ENCODE results near the gene ODAD4. TPM values are rescaled to one million over a fixed set of nuclear protein-coding genes. Genes with fewer than 3 reads are reported as not detected.

ODAD4 gene
- total RNA-seq, 1 experiment from 2014 or later: 0.15 TPM

- H3K9me2 ChIP-seq (replicated peaks; ENCODE audit: low read length): no peaks in the 10 kb centered on the region
- DNase-seq (peak; percentile 12), ATAC-seq (no peak)
- POLR2A ChIA-PET (ENCODE audit: unreplicated experiment): interaction anchor here (0.6 to 0.7 kb wide), 2 partner anchors 10 to 16 kb away, joined by 3 to 14 read pairs; no protein-coding TSS in a partner anchor
- peak overlapping the region; percentile 93 for H3K4me3 ChIP-seq (ENCODE audit: low read length)
- H3K27ac ChIP-seq (ENCODE audit: low read length): no peak overlapping the region
- H3K9me3 ChIP-seq (ENCODE audit: low read length): no peaks in the 10 kb centered on the region
- intact Hi-C loops (cut with micrococcal nuclease): no loop called here
- CTCF ChIA-PET: no interaction called here
- TF ChIP-seq EZH2phosphoT487 (IDR thresholded peaks at IDR 0.05; ENCODE audit: borderline replicate concordance, low read length) (no peak), CTCF (conservative IDR thresholded peaks at IDR 0.05; ENCODE audit: low read depth, low read length) (no peak), EZH2 (IDR thresholded peaks at IDR 0.05; ENCODE audit: low read length, unreplicated experiment) (no peak)
- peaks cover 8% of the 10 kb centered on the region; the same call in 1 of the 2 replicates for H3K36me3 ChIP-seq (ENCODE audit: low read depth, low read length)
- peaks cover 32% of the 10 kb centered on the region for H4K20me1 ChIP-seq (ENCODE audit: low read length)
- no peak overlapping the region for H2AFZ ChIP-seq (ENCODE audit: low read length)
- H3K4me2 ChIP-seq (ENCODE audit: low read length): peak overlapping the region; percentile 96
- H3K27me3 ChIP-seq (ENCODE audit: low read length): no peaks in the 10 kb centered on the region
- H3K4me1 ChIP-seq (ENCODE audit: insufficient read depth, low read length): peaks cover 34% of the 10 kb centered on the region
- no TSS peak for BruUV-seq (replicated peaks)
- no peaks in the 10 kb centered on the region for H3F3A ChIP-seq (ENCODE audit: low read length, unreplicated experiment)
- H3K9ac ChIP-seq (ENCODE audit: low read length): no peak overlapping the region; the same call in 1 of the 2 replicates
- peaks cover 66% of the 10 kb centered on the region for H3K79me2 ChIP-seq (ENCODE audit: low read length)
Measured at GRCh38 chr17:41917192-41917591, 13.2 kb upstream of the ODAD4 start.

GRCh38 chr17:41917679-41918313, 12.6 kb upstream of the ODAD4 start:
- Histone ChIP-seq H3K36me3 (ENCODE audit: low read depth, low read length) (peaks cover 6% of the 10 kb centered on the region; the same call in 1 of the 2 replicates), H3K27me3 (ENCODE audit: low read length) (no peaks in the 10 kb centered on the region), H3K4me1 (ENCODE audit: insufficient read depth, low read length) (peaks cover 34% of the 10 kb centered on the region), H3K27ac (ENCODE audit: low read length) (peak overlapping the region; percentile 39), H3K9ac (ENCODE audit: low read length) (peak overlapping the region; percentile 91), H2AFZ (ENCODE audit: low read length) (0 out of 2 replicates have a peak overlapping the region, but pooled peaks have one; percentile 25), H3K9me3 (ENCODE audit: low read length) (no peaks in the 10 kb centered on the region), H3K4me2 (ENCODE audit: low read length) (peak overlapping the region; percentile 96), H3K4me3 (ENCODE audit: low read length) (peak overlapping the region; percentile 93), H4K20me1 (ENCODE audit: low read length) (peaks cover 32% of the 10 kb centered on the region), H3F3A (ENCODE audit: low read length, unreplicated experiment) (no peaks in the 10 kb centered on the region), H3K9me2 (replicated peaks; ENCODE audit: low read length) (no peaks in the 10 kb centered on the region), H3K79me2 (ENCODE audit: low read length) (peaks cover 60% of the 10 kb centered on the region)
- intact Hi-C loops (cut with micrococcal nuclease): no loop called here
- DNase-seq (peak; percentile 33), ATAC-seq (no peak)
- BruUV-seq (replicated peaks): no TSS peak
- CTCF ChIA-PET: interaction anchor here (0.7 kb wide), 1 partner anchor 92 kb away, joined by 8 read pairs; no protein-coding TSS in a partner anchor
- TF ChIP-seq EZH2phosphoT487 (IDR thresholded peaks at IDR 0.05; ENCODE audit: borderline replicate concordance, low read length) (no peak), EZH2 (IDR thresholded peaks at IDR 0.05; ENCODE audit: low read length, unreplicated experiment) (no peak), CTCF (conservative IDR thresholded peaks at IDR 0.05; ENCODE audit: low read depth, low read length) (no peak)
- POLR2A ChIA-PET (ENCODE audit: unreplicated experiment): interaction anchor here (0.6 to 0.7 kb wide), 2 partner anchors 11 to 18 kb away, joined by 3 to 14 read pairs; no protein-coding TSS in a partner anchor
